HEK293T (cell line): ENCODE data around the gene HSPA2.

Experiments used
- CTCF ChIA-PET: fragments of 350-600 bp; formaldehyde crosslinking; extraction: SDS; loops from one replicate; lab custom pipeline; 2021; ENCODE audit warnings: antibody characterized with exemption, inconsistent platforms; lab: Yijun Ruan, JAX
- POLR2A ChIA-PET: fragments of 350-600 bp; formaldehyde crosslinking; extraction: SDS; loops from one replicate; lab custom pipeline; 2020; ENCODE audit warnings: antibody characterized with exemption, inconsistent platforms; lab: Yijun Ruan, JAX
- DNase-seq: peaks from one replicate; pipeline ENCODE4 v3.0.0; 2012; ENCODE audit warnings: mixed read lengths; ENCODE audit errors: extremely low spot score
- ARNT ChIP-seq: fragments of 450-650 bp; IDR thresholded peaks from 2 replicates; pipeline ENCODE4 v1.6.1; 2017; ENCODE audit warnings: mild to moderate bottlenecking
- BHLHE40 ChIP-seq: fragments of 450-650 bp; IDR thresholded peaks from 2 replicates; pipeline ENCODE4 v1.6.1; 2016; ENCODE audit warnings: mild to moderate bottlenecking, moderate library complexity, borderline replicate concordance
- CTBP1 ChIP-seq: fragments of 450-650 bp; IDR thresholded peaks from 2 replicates; pipeline ENCODE4 v1.6.1; 2016; ENCODE audit warnings: borderline replicate concordance
- ELF4 ChIP-seq: fragments of 450-650 bp; IDR thresholded peaks from 2 replicates; pipeline ENCODE4 v1.6.1; 2017; ENCODE audit warnings: antibody characterized with exemption
- FOXA1 ChIP-seq: fragments of 450-650 bp; IDR thresholded peaks from 2 replicates; pipeline ENCODE4 v1.6.1; 2016; ENCODE audit warnings: mild to moderate bottlenecking
- FOXK2 ChIP-seq: fragments of 450-650 bp; IDR thresholded peaks from 2 replicates; pipeline ENCODE4 v1.6.1; 2016; ENCODE audit warnings: mild to moderate bottlenecking
- FOXM1 ChIP-seq: fragments of 450-650 bp; IDR thresholded peaks from 2 replicates; pipeline ENCODE4 v1.6.1; 2017; ENCODE audit warnings: mild to moderate bottlenecking, borderline replicate concordance
- HDGF ChIP-seq: fragments of 450-650 bp; IDR thresholded peaks from 2 replicates; pipeline ENCODE4 v1.6.1; 2017; ENCODE audit warnings: antibody characterized with exemption, borderline replicate concordance
- L3MBTL2 ChIP-seq: fragments of 450-650 bp; conservative IDR thresholded peaks from 2 replicates; pipeline ENCODE4 v1.6.1; 2016; ENCODE audit warnings: mild to moderate bottlenecking
- LEF1 ChIP-seq: fragments of 450-650 bp; IDR thresholded peaks from 2 replicates; pipeline ENCODE4 v1.6.1; 2017; ENCODE audit warnings: mild to moderate bottlenecking, borderline replicate concordance
- NFRKB ChIP-seq: fragments of 450-650 bp; IDR thresholded peaks from 2 replicates; pipeline ENCODE4 v1.6.1; 2016; ENCODE audit warnings: mild to moderate bottlenecking, moderate library complexity
- SP1 ChIP-seq: fragments of 450-650 bp; IDR thresholded peaks from 2 replicates; pipeline ENCODE4 v1.6.1; 2017
- SUZ12 ChIP-seq: fragments of 450-650 bp; IDR thresholded peaks from 2 replicates; pipeline ENCODE4 v1.6.1; 2016; ENCODE audit warnings: mild to moderate bottlenecking
- TARDBP ChIP-seq: fragments of 450-650 bp; IDR thresholded peaks from 2 replicates; pipeline ENCODE4 v1.6.1; 2016
- ZNF384 ChIP-seq: fragments of 450-650 bp; IDR thresholded peaks from 2 replicates; pipeline ENCODE4 v1.6.1; 2016
- TF ChIP-seq, protein P1 (sequence below): fragments of 450-650 bp; IDR thresholded peaks from 2 replicates; pipeline ENCODE4 v1.6.1; 2016

The HSPA2 gene

DNA sequence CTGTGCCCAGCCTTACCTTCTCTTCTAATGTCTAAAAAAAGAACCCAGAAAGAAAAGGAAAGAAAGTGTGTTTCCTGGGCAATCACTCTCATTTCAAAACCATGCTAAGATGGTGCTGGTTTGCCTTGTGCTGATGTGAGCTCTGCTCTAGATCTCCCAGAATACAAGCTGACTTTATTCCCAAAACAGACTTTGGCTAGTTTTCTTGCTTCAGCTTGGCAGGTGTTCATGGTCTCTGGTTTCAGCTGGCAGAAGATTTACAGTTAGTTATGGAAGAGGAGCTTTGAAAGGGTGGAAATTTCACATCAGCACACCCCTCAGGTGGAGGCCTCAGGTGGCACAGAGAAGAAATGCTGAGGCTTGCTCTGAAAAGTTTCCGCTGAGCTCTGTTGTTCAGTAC is 43.6 kb downstream of the HSPA2 start:
- ChIA-PET CTCF (no interaction called here), POLR2A (no interaction called here)
- no peak for DNase-seq
- no peak for TF ChIP-seq ZNF384
- TF ChIP-seq CTBP1: no peak
- no peak for TF ChIP-seq FOXK2
- no peak for TF ChIP-seq HDGF
- no peak for TF ChIP-seq ARNT
- TF ChIP-seq SUZ12: no peak
- no peak for TF ChIP-seq BHLHE40
- TF ChIP-seq ELF4: no peak
- no peak for TF ChIP-seq LEF1
- TF ChIP-seq FOXM1: no peak

DNA sequence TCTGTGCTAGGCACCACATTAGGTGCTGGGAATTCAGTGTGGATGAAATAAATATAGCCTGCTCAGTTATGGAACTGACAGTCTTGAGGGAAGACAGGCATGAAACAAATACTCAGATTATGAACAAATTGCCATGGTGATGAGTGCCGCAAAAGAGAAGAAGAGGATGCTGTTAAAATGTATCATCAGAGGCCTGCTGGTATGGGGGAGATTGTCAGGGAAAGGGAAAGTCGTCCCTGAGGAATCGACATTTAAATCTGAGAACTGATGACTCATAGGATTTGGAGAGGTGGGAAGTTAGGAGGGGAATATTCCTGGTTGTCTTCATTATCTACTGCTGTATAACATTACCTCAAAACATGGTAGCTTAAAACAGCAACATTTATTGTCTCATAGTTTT is 51.3 kb downstream of the HSPA2 start:
- POLR2A ChIA-PET: no interaction called here
- CTCF ChIA-PET: no interaction called here
- TF ChIP-seq ELF4 (no peak), NFRKB (no peak), FOXK2 (no peak), SP1 (no peak), LEF1 (no peak), HDGF (no peak), ARNT (no peak), L3MBTL2 (no peak), BHLHE40 (no peak), FOXA1 (no peak), ZNF384 (no peak), FOXM1 (no peak), TARDBP (no peak), SUZ12 (no peak), CTBP1 (no peak)
- TF ChIP-seq, protein P1, sequence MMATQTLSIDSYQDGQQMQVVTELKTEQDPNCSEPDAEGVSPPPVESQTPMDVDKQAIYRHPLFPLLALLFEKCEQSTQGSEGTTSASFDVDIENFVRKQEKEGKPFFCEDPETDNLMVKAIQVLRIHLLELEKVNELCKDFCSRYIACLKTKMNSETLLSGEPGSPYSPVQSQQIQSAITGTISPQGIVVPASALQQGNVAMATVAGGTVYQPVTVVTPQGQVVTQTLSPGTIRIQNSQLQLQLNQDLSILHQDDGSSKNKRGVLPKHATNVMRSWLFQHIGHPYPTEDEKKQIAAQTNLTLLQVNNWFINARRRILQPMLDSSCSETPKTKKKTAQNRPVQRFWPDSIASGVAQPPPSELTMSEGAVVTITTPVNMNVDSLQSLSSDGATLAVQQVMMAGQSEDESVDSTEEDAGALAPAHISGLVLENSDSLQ: no peak
- no peak for DNase-seq
